ENCODE data around the gene CAMKK1.
A peak's percentile ranks its signal among the peaks of the same experiment; 100 is the strongest.

CAMKK1 gene

GRCh38 chr17:3893003-3893719 lies at the start of gene CAMKK1:
CAMKK1 (minus strand) TSS chr17:3893053; CDS start chr17:3885687, 7,366 bp downstream.
- DNase-seq (ENCODE audit: low spot score), result peak; percentile 99
- in situ Hi-C loops (cut with MboI; ENCODE audit: low sequenced_read_pairs, unreplicated experiment), result no loop called here
- TF ChIP-seq CTCF (IDR thresholded peaks at IDR 0.05; ENCODE audit: borderline replicate concordance, control extremely low read depth, extremely low read depth, insufficient read depth, missing control alignments), result no peak

GRCh38 chr17:3940965-3941698 lies 48.3 kb upstream of the CAMKK1 start:
- in situ Hi-C loops (cut with MboI; ENCODE audit: low sequenced_read_pairs, unreplicated experiment), result no loop called here
- no peak for TF ChIP-seq CTCF (IDR thresholded peaks at IDR 0.05; ENCODE audit: borderline replicate concordance, control extremely low read depth, extremely low read depth, insufficient read depth, missing control alignments)
- DNase-seq (ENCODE audit: low spot score), result no peak

GRCh38 chr17:3937359-3937758 lies 44.5 kb upstream of the CAMKK1 start:
- in situ Hi-C loops (cut with MboI; ENCODE audit: low sequenced_read_pairs, unreplicated experiment), result no loop called here
- no peak for DNase-seq (ENCODE audit: low spot score)
- no peak for TF ChIP-seq CTCF (IDR thresholded peaks at IDR 0.05; ENCODE audit: borderline replicate concordance, control extremely low read depth, extremely low read depth, insufficient read depth, missing control alignments)

GRCh38 chr17:3935825-3936355 lies 43.0 kb upstream of the CAMKK1 start:
- in situ Hi-C loops (cut with MboI; ENCODE audit: low sequenced_read_pairs, unreplicated experiment), result no loop called here
- TF ChIP-seq CTCF (IDR thresholded peaks at IDR 0.05; ENCODE audit: borderline replicate concordance, control extremely low read depth, extremely low read depth, insufficient read depth, missing control alignments), result no peak
- no peak for DNase-seq (ENCODE audit: low spot score)

- TF ChIP-seq CTCF (IDR thresholded peaks at IDR 0.05; ENCODE audit: borderline replicate concordance, control extremely low read depth, extremely low read depth, insufficient read depth, missing control alignments), result peak; percentile 52
- DNase-seq (ENCODE audit: low spot score), result peak; percentile 80
- in situ Hi-C loops (cut with MboI; ENCODE audit: low sequenced_read_pairs, unreplicated experiment), result no loop called here
Measured at GRCh38 chr17:3935140-3935542, 42.3 kb upstream of the CAMKK1 start.

- no peak for DNase-seq (ENCODE audit: low spot score)
- no peak for TF ChIP-seq CTCF (IDR thresholded peaks at IDR 0.05; ENCODE audit: borderline replicate concordance, control extremely low read depth, extremely low read depth, insufficient read depth, missing control alignments)
- in situ Hi-C loops (cut with MboI; ENCODE audit: low sequenced_read_pairs, unreplicated experiment), result no loop called here
Measured at GRCh38 chr17:3929764-3930163, 36.9 kb upstream of the CAMKK1 start.

Data from GM13976 (cell line).